Upper lobe of left lung (tissue), 4 donors: Measurements from ENCODE around the gene KATNB1.

ENCODE experiments used
- POLR2A ChIP-seq, 4 donors: fragments of 450-650 bp; IDR thresholded peaks; one replicate each; pipeline ENCODE4 v1.5.1; 2016 to 2017; ENCODE audit warnings: antibody characterized with exemption in 4 of 4, mild to moderate bottlenecking in 2 of 4
- POLR2AphosphoS5 ChIP-seq, 2 donors: sonication (generic); formaldehyde crosslinking; IDR thresholded peaks; one replicate each; pipeline ENCODE4 v1.5.1; 2017; ENCODE audit warnings: antibody characterized with exemption in 2 of 2
- TF ChIP-seq, protein P1 (sequence below), 6 experiments: fragments of 450-650 bp in 4 of 6; fragments of 200-600 bp in 2 of 6; sonication (generic) in 2 of 6; IDR thresholded peaks; one replicate each; pipeline ENCODE4 v1.5.1; 2016 to 2019; ENCODE audit warnings: antibody characterized with exemption in 6 of 6

DNA sequence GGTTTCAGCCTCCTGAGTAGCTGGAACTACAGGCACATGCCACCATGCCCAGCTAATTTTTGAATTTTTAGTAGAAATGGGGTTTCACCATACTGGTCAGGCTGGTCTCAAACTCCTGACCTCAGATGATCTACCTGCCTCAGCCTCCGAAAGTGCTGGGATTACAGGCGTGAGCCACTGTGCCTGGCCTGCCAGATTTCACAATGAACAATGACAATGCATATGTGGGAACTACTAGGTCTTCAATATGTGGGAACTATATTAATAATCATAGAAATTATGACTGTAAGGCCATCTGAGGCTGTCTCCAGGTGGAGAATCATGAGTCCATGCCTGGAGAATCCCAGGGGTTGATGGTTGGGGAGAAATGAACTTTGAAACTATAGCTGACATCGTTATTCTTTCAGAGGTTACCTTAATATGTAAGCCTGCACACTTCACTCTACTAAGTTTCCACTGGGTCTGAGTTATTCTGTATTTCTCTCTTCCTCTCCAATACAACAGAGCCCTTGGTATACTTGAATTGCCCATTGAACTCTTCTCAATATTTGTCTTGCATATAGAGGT lies 48.1 kb upstream of the KATNB1 start:
- TF ChIP-seq, protein P1, sequence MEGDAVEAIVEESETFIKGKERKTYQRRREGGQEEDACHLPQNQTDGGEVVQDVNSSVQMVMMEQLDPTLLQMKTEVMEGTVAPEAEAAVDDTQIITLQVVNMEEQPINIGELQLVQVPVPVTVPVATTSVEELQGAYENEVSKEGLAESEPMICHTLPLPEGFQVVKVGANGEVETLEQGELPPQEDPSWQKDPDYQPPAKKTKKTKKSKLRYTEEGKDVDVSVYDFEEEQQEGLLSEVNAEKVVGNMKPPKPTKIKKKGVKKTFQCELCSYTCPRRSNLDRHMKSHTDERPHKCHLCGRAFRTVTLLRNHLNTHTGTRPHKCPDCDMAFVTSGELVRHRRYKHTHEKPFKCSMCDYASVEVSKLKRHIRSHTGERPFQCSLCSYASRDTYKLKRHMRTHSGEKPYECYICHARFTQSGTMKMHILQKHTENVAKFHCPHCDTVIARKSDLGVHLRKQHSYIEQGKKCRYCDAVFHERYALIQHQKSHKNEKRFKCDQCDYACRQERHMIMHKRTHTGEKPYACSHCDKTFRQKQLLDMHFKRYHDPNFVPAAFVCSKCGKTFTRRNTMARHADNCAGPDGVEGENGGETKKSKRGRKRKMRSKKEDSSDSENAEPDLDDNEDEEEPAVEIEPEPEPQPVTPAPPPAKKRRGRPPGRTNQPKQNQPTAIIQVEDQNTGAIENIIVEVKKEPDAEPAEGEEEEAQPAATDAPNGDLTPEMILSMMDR (IDR thresholded peaks at IDR 0.05), result no peak
- TF ChIP-seq POLR2AphosphoS5 (IDR thresholded peaks at IDR 0.05) (no peak), POLR2A (IDR thresholded peaks at IDR 0.05) (no peak)
